ENCODE measurements around the gene RNF141.

Gene RNF141

DNA sequence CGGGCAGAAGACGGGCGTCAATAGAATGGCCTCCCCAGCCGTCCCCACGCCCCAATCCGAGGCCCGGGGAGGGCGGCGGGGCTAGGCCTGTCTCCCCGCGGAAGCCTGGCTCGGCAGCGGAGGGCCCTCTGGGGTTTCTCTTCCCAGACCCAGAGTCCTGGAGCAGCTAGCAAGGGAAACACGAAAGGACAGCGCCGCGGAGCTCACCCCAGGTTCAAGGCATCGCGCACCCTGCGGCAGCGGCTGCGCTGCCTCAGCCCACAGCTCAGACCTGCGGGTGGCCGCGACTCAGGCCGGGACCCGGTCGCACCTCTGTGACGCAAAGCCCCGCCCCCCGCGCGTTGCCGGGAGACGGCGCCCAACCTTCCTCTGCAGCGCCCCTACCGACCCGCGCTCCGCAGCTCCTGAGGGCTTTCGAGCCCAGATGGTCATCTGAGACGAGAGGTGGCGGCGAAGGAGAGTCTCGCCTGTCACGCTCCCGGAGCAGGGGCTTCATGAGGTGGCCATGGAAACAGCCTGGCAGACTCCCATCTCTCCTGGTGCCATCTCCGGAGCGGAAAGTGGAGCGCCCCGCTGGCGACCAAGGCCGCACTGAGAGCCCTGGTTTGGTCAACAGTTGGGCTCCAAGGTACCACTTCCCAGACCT, at the start of gene RNF141:
Gene RNF141 (minus strand): TSS at position 273 of the 646 bp plus-strand sequence. CDS start 7,029 bp downstream, outside the sequence.
- peak; percentile 79 for TF ChIP-seq CTCF (IDR thresholded peaks at IDR 0.05; ENCODE audit: low read depth, low read length, missing control alignments)
- H3K4me3 ChIP-seq (replicated peaks; ENCODE audit: low read depth, low read length) = peak within 1 kb of the TSS; percentile 70
- DNase-seq (ENCODE audit: extremely low read depth, low read depth) = peak; percentile 68

DNA sequence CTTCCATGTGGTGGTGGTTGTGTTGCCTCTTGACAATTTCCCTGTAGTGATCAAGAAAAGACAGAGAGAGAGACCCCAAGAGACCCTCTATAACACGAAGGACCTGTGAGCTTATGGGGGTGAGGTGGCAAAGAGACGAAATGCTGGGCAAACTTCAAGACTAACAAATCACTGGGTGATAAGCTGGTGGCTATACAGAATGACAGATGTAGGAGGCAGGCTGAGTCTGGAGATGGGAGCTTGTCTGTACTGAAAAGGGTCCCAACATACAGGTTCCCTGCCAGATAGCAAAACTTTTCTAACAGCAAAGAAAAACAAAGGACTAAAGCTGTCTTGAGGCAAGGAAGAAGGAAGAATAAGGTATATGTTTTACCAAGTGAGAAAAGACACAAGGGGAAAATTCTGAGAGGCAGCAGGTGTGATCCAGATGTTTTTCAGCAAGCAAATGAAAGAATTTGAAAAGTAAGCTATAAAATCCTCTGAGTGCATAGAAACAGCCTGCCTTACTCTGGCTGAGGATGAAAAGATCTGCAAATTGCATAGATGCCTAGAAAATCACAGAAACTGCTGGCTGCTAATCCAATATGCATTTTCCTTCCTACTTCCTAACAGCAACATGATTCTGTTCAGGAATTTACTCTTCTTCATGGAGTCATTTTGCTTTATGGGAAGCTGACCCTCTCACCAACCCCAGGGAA, 49.4 kb upstream of the RNF141 start:
- peak; percentile 72 for DNase-seq (ENCODE audit: extremely low read depth, low read depth)
- H3K4me3 ChIP-seq (replicated peaks; ENCODE audit: low read depth, low read length) = no peak overlapping the region
- TF ChIP-seq CTCF (IDR thresholded peaks at IDR 0.05; ENCODE audit: low read depth, low read length, missing control alignments) = no peak

DNA sequence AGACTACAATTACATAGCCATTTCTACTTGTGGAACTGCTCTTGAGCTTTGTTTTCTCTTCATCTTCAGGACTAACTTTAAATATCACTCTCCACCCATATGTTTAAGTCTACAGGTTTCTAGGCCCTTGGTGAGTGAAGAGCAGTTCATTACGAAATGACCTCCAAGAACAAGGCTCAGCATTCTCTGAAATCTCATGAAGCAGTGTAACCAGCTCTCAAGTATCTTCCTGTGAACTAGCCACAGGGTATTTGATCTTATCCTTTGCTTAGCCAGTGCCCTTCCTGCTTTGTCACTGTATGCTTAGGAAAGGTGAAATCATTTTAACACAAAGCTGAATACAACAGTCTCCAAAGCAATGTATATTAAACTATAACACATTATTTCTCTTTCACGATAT, 47.9 kb upstream of the RNF141 start:
- TF ChIP-seq CTCF (IDR thresholded peaks at IDR 0.05; ENCODE audit: low read depth, low read length, missing control alignments) = no peak
- H3K4me3 ChIP-seq (replicated peaks; ENCODE audit: low read depth, low read length) = no peak overlapping the region
- DNase-seq (ENCODE audit: extremely low read depth, low read depth) = no peak

- no peak for DNase-seq (ENCODE audit: extremely low read depth, low read depth)
- no peak overlapping the region for H3K4me3 ChIP-seq (replicated peaks; ENCODE audit: low read depth, low read length)
- TF ChIP-seq CTCF (IDR thresholded peaks at IDR 0.05; ENCODE audit: low read depth, low read length, missing control alignments) = no peak
Measured at GRCh38 chr11:10587995-10588394, 47.0 kb upstream of the RNF141 start.

DNA sequence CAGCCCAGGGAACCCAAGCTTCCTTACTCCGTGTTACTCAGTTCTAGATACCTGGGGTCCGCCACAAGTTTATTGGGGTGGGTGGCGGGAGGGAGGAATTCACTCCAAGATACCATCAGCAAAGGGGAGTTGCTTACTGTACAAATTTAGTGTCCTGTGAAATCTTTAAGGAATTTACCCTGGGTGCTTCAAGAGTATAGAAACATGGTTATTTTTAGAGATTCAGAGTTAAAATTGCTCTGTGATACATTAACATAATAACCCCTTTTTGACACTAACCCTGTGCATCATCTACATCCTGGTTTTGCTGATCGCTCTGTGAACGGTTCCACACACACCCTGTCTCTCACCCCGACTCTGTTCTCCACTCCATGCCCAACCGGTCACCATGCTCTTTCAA, 46.4 kb upstream of the RNF141 start:
- DNase-seq (ENCODE audit: extremely low read depth, low read depth) = no peak
- no peak overlapping the region for H3K4me3 ChIP-seq (replicated peaks; ENCODE audit: low read depth, low read length)
- no peak for TF ChIP-seq CTCF (IDR thresholded peaks at IDR 0.05; ENCODE audit: low read depth, low read length, missing control alignments)

- no peak for DNase-seq (ENCODE audit: extremely low read depth, low read depth)
- H3K4me3 ChIP-seq (replicated peaks; ENCODE audit: low read depth, low read length) = no peak overlapping the region
- no peak for TF ChIP-seq CTCF (IDR thresholded peaks at IDR 0.05; ENCODE audit: low read depth, low read length, missing control alignments)
Measured at GRCh38 chr11:10584071-10584501, 43.1 kb upstream of the RNF141 start.

Measured in HFF-Myc (cell line).